HG03469 (cell line): Measurements from ENCODE around the gene ST6GAL1.
"Not testable (repeated sequence)": the region's sequence is repeated elsewhere in the genome, so short reads cannot be mapped to it uniquely, and the experiment has no call there.

ENCODE experiments used
- ATAC-seq: cut with Tn5 transposase; IDR thresholded peaks from one replicate; pipeline ENCODE4 v1.9.1; 2021; ENCODE audit warnings: mild to moderate bottlenecking, moderate library complexity, moderate number of reproducible peaks; ENCODE audit not compliant: unreplicated experiment

ST6GAL1 gene

DNA sequence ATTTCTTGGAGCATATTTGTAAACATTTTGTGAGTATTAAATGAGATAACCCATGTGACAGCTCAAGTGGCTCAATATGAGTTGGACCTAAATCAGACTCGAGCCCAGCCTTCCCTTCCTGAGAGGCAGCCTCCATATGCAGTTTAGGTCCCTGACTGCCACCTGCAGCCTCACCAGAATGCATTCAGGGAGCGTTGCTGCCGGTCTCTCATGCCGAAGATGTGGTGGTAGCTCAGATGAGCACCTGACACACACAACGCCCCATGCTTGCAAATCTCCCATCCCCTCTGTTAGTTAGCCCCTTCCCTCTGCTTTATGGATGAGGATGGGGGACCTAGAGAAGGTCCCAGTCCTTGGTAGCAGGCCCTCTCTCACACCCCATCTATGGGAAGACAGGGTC, 9.2 kb downstream of the ST6GAL1 start:
- no peak for ATAC-seq

DNA sequence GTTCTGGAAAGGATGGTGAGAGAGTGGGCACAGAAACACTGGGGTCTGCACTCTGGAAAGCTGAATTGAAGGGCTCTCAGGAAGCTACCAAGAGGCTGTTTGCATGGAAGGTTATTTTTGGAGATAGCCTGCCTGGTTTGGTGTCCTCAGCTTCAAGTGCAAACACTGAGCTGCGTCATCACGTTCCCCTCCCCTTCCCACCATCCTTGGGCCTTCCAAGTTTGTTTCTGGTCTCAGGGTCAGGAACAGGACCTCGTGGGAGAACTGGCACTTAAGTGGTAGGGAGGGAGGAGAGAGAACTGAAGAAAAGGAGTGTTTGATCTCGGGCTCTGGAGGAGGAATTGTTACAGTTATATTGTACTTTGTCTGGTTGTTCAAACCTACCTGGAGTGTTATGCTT, 10.6 kb downstream of the ST6GAL1 start:
- ATAC-seq = no peak

DNA sequence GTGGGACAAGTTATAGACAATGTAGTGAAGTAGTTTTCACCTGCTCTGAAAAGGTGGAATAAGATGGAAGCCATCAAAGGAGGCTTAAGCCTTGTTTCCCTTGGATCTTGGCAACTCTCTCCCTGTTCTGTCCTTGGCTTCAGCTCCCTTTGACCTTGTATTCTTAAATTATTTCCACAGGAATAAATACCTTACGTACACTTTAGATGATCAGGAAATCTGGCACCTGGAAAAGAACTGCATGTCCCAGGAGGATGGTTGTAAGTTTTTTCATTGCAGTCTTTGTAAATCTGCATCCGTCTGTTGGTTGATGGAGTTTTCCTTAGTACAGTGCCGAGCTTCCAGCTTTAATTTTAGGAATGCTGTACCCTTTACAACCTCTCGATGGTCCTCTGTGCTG, 11.8 kb downstream of the ST6GAL1 start:
- no peak for ATAC-seq

DNA sequence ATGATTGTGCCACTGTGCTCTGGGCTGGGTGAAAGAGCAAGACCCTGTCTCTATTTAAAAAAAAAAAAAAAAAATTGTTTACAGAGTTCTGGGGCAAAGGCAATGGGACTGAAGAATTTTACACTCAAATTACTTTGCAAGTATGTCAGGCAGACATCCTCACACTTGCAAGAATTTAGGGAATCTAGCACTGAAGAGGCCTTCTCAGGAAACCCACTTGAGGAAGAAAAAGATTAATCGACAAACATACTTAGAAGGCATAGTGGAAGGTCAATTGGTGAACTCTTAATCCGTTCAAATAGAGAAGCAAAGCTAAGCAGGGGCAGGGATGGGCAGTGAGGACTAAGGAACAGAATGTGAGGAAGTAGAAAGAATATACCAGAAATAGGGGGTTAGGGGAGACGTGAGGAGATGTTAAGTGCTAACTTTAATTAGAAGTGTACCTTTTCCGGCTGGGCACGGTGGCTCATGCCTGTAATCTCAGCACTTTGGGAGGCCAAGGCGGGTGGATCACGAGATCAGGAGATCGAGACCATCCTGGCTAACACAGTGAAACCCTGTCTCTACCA, 15.0 kb downstream of the ST6GAL1 start:
- ATAC-seq = no peak

DNA sequence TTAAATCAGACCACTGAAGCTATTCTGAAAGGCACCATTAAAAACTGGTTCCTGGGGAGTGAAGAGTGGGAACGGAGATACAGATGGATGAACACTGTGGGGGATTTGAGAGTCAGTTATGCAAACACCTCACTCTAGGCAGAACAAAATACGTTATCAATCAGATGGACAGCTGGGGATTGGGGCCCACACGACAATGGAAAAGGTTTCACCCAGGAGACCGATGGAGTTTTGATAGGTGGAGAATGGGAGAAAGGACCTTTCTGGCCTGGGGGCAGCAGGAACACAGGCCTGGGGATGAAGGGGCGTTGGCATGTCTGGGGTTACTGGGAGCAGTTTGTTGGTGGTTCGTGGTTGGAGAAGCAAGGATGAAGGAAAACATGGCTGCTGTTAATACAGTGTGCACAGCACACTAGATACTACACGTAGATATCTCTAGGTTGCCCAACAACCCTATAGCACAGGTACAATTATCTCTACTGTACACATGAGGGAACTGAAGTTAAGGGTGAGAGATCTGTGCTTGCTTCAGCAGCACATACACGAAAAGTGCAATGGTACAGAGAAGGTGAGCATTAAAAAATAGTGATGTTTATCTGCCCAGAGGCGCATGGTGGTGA, 16.5 kb downstream of the ST6GAL1 start:
- ATAC-seq = no peak

DNA sequence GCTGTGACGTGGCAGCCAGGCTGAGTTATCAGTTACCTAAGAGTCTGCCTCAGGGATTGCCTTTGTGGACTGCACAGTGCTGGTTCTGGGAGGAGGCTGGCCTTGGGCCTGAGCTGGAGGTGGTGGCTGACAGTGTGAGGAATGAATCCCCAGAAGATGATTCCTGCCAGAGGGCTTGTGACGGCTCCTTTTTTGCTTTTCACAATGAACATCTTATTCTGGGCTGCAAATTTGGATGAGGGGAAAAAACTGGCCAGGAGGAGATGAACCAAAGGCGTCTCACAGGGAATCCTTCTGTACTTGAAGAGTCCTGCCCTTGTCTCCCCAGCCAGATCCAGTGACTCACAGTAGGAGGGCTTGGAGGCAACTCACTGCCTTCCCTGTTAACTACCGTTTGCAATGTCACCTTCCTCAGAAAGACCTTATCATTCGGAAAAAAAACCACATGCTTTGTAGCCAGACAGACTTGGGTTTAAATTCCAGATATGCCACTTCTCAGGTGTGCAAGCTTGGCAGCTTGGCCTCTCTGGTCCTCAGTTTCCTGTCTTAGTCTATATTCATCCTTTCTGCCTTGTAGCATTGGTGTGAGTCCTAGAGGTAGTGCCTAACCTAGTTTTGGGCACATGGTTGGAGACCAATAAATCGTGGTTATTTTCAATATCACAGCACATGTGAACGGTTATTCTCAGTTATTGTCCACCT, 19.1 kb downstream of the ST6GAL1 start:
- no peak for ATAC-seq

DNA sequence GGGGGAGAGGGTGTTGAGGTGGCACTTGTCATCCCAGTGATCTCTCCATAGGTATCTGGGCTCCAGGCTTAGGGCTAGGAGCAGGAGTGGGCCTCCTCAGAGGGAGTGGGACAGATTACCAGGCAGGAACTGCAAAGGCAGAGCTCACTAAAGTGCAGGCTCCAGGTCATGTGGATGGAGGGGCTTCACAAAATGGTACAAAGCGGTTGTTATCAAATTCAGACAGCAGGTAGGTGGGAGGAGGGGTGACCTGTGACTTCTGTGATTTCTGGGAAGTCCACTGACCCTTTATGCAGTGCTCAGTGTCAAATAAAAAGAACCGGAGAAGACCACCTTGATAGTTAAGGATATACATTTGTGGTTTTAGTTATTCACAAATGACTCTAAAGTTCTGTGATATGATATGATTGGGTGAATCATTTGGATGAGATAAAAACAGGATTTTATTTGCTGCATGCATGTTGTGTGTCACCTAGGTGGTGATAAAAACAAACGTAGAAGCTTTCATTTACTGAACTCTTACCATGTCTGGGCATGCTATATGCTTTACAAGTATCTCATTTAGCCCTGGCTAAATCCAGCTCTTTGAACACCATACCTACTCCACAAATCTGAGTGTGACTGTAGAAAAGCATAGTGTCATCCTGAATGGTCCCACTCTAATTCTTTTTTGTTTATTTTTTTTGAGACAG, 20.2 kb downstream of the ST6GAL1 start:
- ATAC-seq = no peak

DNA sequence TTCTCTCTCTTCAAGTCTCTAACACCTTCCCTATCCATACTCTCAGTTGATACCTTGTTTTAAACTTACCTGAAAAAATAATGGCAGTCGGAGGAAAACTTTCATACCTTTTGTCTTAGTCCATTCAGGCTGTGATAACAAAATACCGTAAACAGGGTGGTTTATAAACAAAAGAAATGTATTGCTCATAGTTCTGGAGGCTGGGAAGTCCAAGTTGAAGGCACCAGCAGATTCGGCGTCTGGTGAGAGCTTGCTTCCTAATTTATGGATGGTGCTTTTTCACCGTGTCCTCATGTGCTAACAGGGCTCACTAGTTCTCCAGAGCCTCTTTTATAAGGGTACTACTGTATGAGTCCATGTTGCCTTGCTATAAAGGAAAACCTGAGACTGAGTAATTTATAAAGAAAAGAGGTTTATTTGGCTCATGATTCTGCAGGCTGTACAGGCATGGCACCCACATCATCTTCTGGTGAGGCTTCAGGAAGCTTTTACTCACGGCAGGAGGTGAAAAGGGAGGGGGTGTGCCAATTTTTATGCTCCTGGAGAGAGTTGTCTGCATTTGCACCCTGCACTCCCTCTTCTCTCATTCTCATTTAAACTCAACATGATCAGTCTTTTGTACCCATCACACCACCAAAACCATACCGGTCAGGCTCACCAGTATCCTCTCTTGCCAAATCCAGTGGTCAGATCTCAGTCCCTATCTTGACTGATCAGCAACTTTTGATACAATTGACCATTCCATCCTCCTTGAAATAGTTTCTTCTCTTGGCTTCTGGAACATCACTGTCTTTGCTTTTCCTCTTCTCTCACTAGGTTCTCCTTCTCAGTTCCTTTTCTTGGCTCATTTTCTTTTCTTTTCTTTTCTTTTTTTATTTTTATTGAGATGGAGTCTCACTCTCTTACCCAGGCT, 21.6 kb downstream of the ST6GAL1 start:
- ATAC-seq = no peak

DNA sequence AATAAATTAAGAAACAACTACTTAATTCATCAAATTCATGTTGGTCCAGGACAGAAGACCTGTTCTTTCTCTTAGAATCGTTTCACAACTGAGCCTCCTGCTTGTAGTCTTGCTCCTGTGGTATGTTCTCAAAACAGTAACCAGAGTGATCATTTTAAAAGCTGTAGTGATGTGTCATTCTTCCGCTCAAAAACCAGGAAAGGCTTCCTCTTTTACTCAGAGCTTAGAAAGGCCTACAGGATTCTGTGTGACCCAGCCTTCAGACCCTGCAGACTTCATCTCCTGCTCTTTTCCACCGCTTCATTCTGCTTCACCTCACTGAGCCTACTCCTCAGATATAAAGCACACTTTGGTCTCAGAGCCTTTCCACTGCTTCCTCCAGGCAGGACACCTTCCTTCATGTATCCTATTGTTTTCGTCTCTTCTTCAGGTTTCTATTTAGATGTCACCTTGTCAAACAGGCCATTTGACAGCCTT, 22.7 kb downstream of the ST6GAL1 start:
- ATAC-seq = no peak

DNA sequence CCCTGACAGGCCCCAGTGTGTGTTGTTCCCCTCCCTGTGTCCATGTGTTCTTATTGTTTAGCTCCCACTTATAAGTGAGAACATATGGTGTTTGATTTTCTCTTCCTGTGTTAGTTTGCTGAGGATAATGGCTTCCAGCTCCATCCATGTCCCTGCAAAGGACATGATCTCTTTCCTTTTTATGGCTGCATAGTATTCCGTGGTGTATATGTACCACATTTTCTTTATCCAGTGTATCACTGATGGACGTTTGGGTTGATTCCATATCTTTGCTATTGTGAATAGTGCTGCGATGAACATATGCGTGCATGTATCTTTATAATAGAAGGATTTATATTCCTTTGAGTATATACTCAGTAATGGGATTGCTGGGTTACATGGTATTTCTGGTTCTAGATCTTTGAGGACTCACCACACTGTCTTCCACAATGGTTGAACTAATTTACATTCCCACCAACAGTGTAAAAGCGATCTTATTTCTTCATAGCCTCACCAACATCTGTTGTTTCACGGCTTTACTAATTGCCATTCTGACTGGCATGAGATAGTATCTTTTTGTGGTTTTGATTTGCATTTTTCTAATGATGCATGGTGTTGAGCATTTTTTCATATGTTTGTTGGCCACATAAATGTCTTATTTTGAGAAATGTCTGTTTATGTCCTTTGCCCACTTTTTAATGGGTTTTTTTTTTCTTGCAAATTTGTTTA, 23.8 kb downstream of the ST6GAL1 start:
- ATAC-seq = not testable (repeated sequence)

DNA sequence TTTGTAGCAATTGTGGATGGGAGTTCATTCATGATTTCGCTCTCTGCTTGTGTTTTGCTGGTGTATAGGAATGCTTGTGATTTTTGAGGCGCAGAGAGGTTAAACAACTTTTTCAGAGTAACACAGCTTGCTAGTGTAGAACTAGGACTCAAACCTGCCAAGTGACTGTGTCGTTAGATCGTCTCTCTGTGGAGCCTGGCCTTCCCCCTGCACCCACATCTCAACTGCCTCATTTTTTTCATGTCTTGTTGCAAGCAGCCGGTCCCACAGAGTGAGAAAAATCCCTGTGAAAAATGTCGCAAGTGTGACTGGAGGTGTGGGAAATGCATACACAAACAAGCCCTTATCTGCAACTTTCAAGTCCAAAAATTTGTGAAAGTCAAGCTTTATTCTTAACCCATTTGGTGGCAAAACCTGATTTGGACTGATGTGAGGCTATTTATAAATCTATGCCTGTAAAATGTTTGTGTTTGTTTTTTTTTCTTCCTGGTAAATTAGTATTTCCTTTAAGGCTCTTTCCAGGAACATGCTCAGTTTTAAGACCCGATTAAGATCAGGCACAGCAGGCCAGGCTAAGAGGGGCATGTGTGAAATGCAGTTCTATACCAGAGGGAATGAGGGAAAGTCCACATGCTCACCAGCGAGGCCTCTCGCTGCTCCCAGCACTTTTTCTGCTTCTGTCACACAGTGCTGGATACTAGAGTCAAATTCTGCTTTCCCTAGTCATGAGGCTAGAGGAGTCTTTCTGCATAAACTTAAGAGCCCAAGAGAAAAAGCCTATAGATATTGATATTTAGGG, 25.8 kb downstream of the ST6GAL1 start:
- ATAC-seq = no peak

DNA sequence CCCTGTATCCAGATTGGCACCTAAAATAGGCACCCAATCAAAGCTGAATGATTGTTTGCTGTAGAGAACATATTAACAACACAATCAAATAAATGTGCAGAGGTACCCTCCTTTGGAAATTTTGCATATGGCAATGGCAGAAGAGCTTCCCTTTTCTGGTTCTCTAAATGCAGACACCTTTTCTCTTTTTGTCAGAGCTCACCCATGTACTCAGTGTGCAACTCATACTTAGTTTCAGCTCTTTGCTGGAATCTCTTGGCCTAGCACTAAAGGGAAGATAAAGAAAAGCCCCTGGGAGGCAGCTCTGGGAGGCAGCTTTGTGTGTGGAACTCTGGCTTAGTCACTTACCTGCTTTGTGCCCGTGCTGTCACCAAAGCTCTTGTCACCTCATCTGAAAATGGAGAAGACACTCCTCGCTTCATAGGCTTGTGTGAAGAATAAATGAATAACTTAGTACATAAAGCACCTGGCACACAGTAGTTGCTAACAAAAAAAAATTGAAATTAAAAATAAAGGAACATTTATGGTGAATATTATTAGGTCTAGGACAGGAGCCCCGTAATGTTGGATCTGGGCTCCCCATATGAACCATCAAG, 28.8 kb downstream of the ST6GAL1 start:
- no peak for ATAC-seq

DNA sequence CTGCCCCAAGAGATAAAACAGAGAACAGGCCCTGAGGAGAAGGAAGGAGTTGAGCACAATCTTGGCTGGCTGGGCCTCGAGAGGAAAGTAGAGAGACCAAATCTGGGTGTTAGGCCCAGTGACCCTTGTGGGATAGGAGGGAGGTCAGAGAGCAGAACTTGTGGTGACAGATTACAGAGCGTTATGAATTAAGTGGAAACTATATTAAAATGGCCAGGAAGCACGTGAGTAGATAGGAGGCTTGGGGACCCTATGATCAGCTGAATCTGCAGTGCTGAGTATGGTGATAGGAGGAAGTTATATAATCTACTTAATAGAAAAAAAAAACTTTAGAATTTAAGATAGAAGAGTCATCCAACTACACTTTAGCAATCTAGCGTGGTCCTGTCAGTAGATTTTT, 30.0 kb downstream of the ST6GAL1 start:
- no peak for ATAC-seq

DNA sequence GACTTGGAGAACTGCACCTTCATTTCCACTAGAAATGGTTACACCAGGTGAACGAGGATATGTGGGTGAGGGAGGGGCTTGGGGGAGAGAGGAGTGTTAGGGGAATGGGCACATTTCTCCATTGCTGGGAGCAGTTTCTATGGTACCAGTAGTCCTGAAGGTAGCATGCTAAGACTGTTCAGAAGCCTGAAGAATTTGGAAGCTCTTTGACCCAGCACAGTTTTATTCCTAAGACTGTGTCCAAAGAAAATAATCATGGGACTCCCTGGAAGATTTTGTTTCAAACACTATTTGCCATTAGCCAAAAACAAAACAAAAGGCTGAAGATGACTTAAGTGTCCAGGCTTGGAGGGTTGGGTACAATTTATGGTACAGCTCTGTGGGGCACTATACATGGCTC, 32.1 kb downstream of the ST6GAL1 start:
- ATAC-seq = no peak

DNA sequence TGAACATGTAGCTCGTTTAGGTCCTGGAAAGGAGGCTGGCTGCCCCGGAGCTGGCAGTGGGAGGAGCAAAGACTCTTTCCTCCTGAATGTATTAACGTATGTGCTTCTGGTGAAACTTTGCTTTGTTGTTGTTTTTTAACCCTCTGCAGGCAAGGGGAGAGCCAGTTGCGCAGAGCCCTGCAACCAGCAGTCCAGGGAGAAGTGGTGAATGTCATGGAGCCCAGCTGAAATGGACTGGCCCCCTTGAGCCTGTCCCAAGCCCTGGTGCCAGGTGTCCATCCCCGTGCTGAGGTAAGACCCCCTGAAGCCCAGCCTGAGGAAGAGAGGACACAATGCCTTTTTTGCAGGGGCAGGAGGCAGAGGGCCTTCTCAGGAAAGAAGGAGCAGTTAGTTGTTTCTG, 33.3 kb downstream of the ST6GAL1 start:
- ATAC-seq = no peak

DNA sequence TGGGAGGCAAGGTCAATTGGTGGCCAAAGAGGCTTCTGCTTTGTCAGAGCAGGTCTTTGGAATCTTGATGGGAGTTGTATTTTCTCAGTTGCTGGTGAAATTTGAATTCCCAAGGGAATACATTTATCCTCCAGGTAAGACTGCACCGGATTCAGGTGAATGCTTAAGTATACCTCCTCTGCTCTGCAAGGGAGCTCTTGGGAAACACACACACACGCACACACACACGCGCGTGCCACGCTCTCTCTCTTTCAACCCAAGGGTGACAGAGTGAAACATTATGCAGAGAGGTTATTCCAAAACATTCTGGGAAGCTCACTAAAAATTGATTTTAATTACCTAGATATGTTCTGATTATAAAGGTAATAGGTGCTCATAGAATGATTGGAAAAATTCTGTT, 33.7 kb downstream of the ST6GAL1 start:
- ATAC-seq = no peak

DNA sequence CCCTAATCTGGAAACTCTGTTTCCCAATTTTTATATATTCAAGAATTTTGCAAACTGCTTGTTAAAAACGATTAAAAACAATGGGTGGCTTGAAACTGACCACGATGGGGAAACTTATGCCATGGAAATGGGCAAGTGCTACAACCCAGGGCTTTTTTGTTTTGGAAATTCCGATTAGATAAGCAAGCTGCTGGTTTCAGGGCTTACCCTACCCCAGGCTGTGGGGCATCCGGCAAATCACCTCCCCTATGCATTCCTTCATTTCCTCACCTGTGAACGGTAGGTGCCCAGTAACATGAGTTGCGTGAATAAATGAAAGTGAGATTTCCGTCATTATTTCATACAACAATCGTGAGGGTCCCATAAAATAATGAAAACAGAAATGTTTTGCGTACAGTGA, 34.3 kb downstream of the ST6GAL1 start:
- no peak for ATAC-seq

DNA sequence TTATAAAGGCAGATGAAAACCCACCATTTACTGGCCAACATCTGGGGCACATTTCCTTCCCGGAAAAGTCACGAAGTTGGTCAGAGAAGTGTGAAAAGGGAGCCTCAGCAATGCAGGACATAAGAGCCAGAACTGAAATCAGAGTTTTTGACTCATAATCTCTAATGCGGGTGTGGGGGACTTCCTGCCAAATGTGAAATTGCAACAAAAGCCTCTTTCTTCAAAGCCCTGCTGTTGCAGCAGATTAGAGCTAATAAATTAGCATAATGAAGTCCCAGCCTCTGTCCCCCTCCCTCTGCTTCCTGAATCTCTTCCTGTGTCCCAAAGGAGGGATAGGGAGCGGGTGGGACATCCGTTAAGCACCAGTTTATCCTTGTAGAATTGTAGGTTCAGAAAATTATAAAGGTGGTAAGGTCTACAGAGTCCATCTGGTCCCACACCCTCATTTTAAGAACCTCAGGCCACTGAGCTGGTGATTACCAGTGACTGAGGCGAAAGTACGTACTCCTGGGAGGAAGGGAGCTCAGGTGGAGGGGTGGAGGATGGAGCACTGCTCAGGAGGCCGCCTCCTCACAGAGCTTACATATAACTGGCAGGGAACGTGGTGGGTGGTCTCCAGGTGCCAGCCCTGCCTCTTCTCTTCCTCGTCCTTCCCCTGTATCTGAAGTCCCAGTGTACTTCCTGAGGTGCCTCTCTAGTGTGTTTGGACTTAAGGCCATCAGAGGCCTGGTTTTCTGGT, 35.0 kb downstream of the ST6GAL1 start:
- ATAC-seq = no peak
